Measurements from ENCODE around the gene FLOT1. TPM values are rescaled to one million over a fixed set of nuclear protein-coding genes. Genes with fewer than 3 reads are reported as not detected.
A peak's percentile ranks its signal among the peaks of the same experiment; 100 is the strongest.

The FLOT1 gene
- total RNA-seq, 2 experiments from 2014 or later: 66.7 to 108 TPM

DNA sequence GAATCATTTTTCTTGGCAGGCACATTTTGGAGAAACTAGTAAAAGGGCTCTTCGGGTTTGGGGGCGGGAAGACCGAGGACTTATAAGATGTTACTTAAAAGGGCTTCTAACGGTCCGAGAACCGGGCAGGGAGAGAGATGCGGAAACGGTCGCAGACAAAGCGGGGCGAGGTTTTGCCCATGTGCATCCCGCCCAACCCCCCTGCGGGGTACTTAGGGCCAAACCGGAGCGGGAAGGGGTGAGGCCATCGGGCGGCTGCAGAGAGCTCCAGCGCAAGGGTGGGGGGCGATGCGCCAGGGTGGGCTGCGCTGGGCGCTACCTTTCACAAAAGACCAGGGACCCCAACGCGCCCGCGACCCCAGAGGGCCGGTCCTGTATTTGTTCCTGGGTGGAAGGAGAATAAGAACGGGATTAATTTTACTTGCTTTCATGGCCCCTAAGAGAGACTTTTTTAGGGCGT is 21.7 kb downstream of the FLOT1 start:
- Histone ChIP-seq H3K36me3 (ENCODE audit: insufficient read depth, low read length) (peaks cover 60% of the 10 kb centered on the region), H4K20me1 (ENCODE audit: insufficient read depth, low read length) (peaks cover 33% of the 10 kb centered on the region), H3K4me3 (ENCODE audit: low read depth, low read length, poor library complexity, severe bottlenecking) (peak overlapping the region; percentile 91), H2AFZ (ENCODE audit: low read length) (no peak overlapping the region), H3K9me2 (ENCODE audit: insufficient read depth, low read length) (no peaks in the 10 kb centered on the region), H3K4me2 (ENCODE audit: low read length) (peak overlapping the region; percentile 66), H3K4me1 (ENCODE audit: insufficient read depth, low read length, poor library complexity, severe bottlenecking) (peaks cover 52% of the 10 kb centered on the region), H3K9me3 (ENCODE audit: low read length) (no peaks in the 10 kb centered on the region), H3K27ac (ENCODE audit: low read depth, low read length, poor library complexity, severe bottlenecking) (peak overlapping the region; percentile 97), H3K79me2 (ENCODE audit: insufficient read depth, low read depth, low read length) (peaks cover 88% of the 10 kb centered on the region)
- BruUV-seq (replicated peaks): no TSS peak
- intact Hi-C loops (cut with micrococcal nuclease; ENCODE audit: unreplicated experiment): loop anchor here (1.0 to 5.0 kb wide), 3 partner anchors 38 to 163 kb away; partner anchors contain the start of genes C6orf136, GNL1 and PRR3
- TF ChIP-seq, protein P1, sequence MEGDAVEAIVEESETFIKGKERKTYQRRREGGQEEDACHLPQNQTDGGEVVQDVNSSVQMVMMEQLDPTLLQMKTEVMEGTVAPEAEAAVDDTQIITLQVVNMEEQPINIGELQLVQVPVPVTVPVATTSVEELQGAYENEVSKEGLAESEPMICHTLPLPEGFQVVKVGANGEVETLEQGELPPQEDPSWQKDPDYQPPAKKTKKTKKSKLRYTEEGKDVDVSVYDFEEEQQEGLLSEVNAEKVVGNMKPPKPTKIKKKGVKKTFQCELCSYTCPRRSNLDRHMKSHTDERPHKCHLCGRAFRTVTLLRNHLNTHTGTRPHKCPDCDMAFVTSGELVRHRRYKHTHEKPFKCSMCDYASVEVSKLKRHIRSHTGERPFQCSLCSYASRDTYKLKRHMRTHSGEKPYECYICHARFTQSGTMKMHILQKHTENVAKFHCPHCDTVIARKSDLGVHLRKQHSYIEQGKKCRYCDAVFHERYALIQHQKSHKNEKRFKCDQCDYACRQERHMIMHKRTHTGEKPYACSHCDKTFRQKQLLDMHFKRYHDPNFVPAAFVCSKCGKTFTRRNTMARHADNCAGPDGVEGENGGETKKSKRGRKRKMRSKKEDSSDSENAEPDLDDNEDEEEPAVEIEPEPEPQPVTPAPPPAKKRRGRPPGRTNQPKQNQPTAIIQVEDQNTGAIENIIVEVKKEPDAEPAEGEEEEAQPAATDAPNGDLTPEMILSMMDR (conservative IDR thresholded peaks at IDR 0.05; ENCODE audit: low read length): no peak
- TF ChIP-seq EZH2phosphoT487 (IDR thresholded peaks at IDR 0.05; ENCODE audit: borderline replicate concordance, low read depth, low read length): no peak
- ChIA-PET CTCF (ENCODE audit: unreplicated experiment) (interaction anchor here (0.6 to 2.0 kb wide), 2 partner anchors 10 to 31 kb away, joined by 3 to 7 read pairs; no protein-coding TSS in a partner anchor), POLR2A (interaction anchor here (0.6 to 6.0 kb wide), 9 partner anchors 10 to 105 kb away, joined by 3 to 71 read pairs (median 4); partner anchors contain the start of gene NRM)
- peak; percentile 92 for DNase-seq (ENCODE audit: low spot score)

- intact Hi-C loops (cut with micrococcal nuclease; ENCODE audit: unreplicated experiment): loop anchor here (1.0 to 5.0 kb wide), 2 partner anchors 73 to 163 kb away; partner anchors contain the start of genes C6orf136, GNL1 and PRR3
- peak within 1 kb of the TSS; percentile 91 for H3K4me3 ChIP-seq (ENCODE audit: low read depth, low read length, poor library complexity, severe bottlenecking)
- no peak within 1 kb of the TSS for H2AFZ ChIP-seq (ENCODE audit: low read length)
Measured at GRCh38 chr6:30719791-30720737, 22.4 kb downstream of the FLOT1 start, which contains the start of gene TUBB. Gene TUBB, plus strand, starts transcription at chr6:30720352. Its CDS starts 155 bp downstream, at chr6:30720507.

More at GRCh38 chr6:30719791-30720737, 22.4 kb downstream of the FLOT1 start, which contains the start of gene TUBB:
- Histone ChIP-seq H3K79me2 (ENCODE audit: insufficient read depth, low read depth, low read length) (peaks cover 86% of the 10 kb centered on the region), H3K27ac (ENCODE audit: low read depth, low read length, poor library complexity, severe bottlenecking) (peak within 1 kb of the TSS; percentile 97), H3K4me2 (ENCODE audit: low read length) (peak within 1 kb of the TSS; percentile 98), H3K9me2 (ENCODE audit: insufficient read depth, low read length) (no peaks in the 10 kb centered on the region), H3K9me3 (ENCODE audit: low read length) (no peaks in the 10 kb centered on the region), H4K20me1 (ENCODE audit: insufficient read depth, low read length) (peaks cover 26% of the 10 kb centered on the region), H3K4me1 (ENCODE audit: insufficient read depth, low read length, poor library complexity, severe bottlenecking) (peaks cover 52% of the 10 kb centered on the region), H3K36me3 (ENCODE audit: insufficient read depth, low read length) (peaks cover 55% of the 10 kb centered on the region)
- POLR2A ChIA-PET: interaction anchor here (0.6 to 6.0 kb wide), 8 partner anchors 11 to 149 kb away, joined by 3 to 71 read pairs (median 6); partner anchors contain the start of genes ABCF1 and NRM
- BruUV-seq (replicated peaks): TSS peak; percentile 42
- TF ChIP-seq, protein P1 (conservative IDR thresholded peaks at IDR 0.05; ENCODE audit: low read length): no peak; the same call in 1 of the 2 replicates
- TF ChIP-seq EZH2phosphoT487 (IDR thresholded peaks at IDR 0.05; ENCODE audit: borderline replicate concordance, low read depth, low read length): no peak
- DNase-seq (ENCODE audit: low spot score): peak; percentile 98
- CTCF ChIA-PET (ENCODE audit: unreplicated experiment): interaction anchor here (0.6 kb wide), 1 partner anchor 31 kb away, joined by 3 read pairs; no protein-coding TSS in a partner anchor
